ENCODE measurements around the gene LAMTOR4.

DNA sequence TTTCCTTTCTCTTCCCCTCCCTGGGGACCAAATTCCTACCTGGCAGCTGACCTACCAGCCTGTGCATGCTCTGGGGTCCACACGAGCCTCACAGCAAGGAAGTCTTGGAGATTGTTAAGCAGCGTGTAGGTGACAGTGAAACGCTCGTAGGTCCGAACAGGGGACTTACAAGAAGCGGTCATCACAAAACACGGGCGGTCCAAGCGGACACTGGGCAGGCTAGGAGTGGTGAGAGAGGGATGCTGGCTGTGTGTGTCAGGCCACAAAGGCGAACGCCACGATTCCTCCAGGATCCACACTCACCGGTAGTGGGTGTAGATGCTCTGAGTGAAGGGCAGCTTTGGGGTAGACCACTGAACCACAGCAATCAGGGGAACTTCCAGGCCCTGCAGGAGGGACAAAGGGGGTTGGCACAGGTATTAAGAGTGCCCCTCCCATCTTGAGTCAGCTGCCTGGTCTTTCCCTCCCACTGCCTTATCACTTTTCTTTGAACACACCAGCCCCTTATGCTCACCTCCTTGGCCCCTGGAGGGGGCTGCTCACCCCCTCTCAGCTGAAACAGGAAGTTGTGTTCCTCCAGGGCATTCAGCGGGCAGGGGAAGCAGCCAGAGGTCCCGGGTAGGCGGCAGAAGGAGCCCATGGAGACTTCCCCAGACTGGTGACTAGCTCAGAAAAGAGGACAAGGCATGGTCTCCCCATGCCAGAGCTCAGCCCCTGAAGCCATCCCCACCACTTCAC is 7.8 kb downstream of the LAMTOR4 start:
- no peak for TF ChIP-seq CTCF (conservative IDR thresholded peaks at IDR 0.05; ENCODE audit: low read depth, low read length)
- no peak for TF ChIP-seq EZH2 (IDR thresholded peaks at IDR 0.05; ENCODE audit: low read length, unreplicated experiment)
- no peak for TF ChIP-seq EZH2phosphoT487 (IDR thresholded peaks at IDR 0.05; ENCODE audit: borderline replicate concordance, low read length)
